Astrocyte (in vitro differentiated cells and primary cell): ENCODE data around the gene PAOX. TPM values are rescaled to one million over a fixed set of nuclear protein-coding genes. Genes with fewer than 3 reads are reported as not detected.
A peak's percentile ranks its signal among the peaks of the same experiment; 100 is the strongest.

ENCODE experiments used
- DNase-seq: peaks from one replicate; pipeline ENCODE4 v3.0.0-alpha.2; 2010; ENCODE audit warnings: low read depth
- FAIRE-seq: peaks from 2 replicates; lab custom pipeline; 2011; peaks lifted over from hg19 to GRCh38; lab: Jason Lieb, UNC
- H2AFZ ChIP-seq: 2 replicates; pipeline ENCODE4 v1.6.0; 2012; ENCODE audit warnings: low read depth, low read length, inconsistent platforms
- H3K27ac ChIP-seq: 2 replicates; pipeline ENCODE4 v1.5.1; 2011; ENCODE audit warnings: low read depth, low read length, inconsistent platforms
- H3K27me3 ChIP-seq: 2 replicates; pipeline ENCODE4 v1.6.0; 2011; ENCODE audit warnings: low read length, inconsistent platforms; ENCODE audit not compliant: insufficient read depth
- H3K36me3 ChIP-seq: 2 replicates; pipeline ENCODE4 v1.5.1; 2011; ENCODE audit warnings: low read length, inconsistent platforms; ENCODE audit not compliant: insufficient read depth
- H3K4me1 ChIP-seq: 2 replicates; pipeline ENCODE4 v1.5.1; 2011; ENCODE audit warnings: low read length, inconsistent platforms; ENCODE audit not compliant: insufficient read depth
- H3K4me2 ChIP-seq: 2 replicates; pipeline ENCODE4 v1.6.0; 2012; ENCODE audit warnings: low read length, inconsistent platforms
- H3K4me3 ChIP-seq: 2 replicates; pipeline ENCODE4 v1.5.1; 2011; ENCODE audit warnings: low read depth, mild to moderate bottlenecking, low read length, inconsistent platforms; ENCODE audit not compliant: insufficient read depth
- H3K79me2 ChIP-seq: 2 replicates; pipeline ENCODE4 v1.6.0; 2012; ENCODE audit warnings: mild to moderate bottlenecking, low read length, inconsistent platforms; ENCODE audit not compliant: insufficient read depth
- H3K9ac ChIP-seq: 2 replicates; pipeline ENCODE4 v1.6.0; 2012; ENCODE audit warnings: mild to moderate bottlenecking, low read length, inconsistent platforms
- H3K9me3 ChIP-seq: 2 replicates; pipeline ENCODE4 v1.5.1; 2012; ENCODE audit warnings: low read depth, mild to moderate bottlenecking, low read length, inconsistent platforms; ENCODE audit not compliant: insufficient read depth
- H4K20me1 ChIP-seq: 2 replicates; pipeline ENCODE4 v1.6.0; 2012; ENCODE audit warnings: low read length, inconsistent platforms; ENCODE audit not compliant: insufficient read depth
- H3K27ac Mint-ChIP-seq: one replicate; pipeline ENCODE4 v1.8.0; 2021; ENCODE audit warnings: mild to moderate bottlenecking, mixed read lengths; ENCODE audit not compliant: unreplicated experiment
- H3K27me3 Mint-ChIP-seq: one replicate; pipeline ENCODE4 v1.8.0; 2021; ENCODE audit warnings: low read depth, mixed read lengths; ENCODE audit not compliant: unreplicated experiment
- H3K36me3 Mint-ChIP-seq: one replicate; pipeline ENCODE4 v1.8.0; 2021; ENCODE audit warnings: low read depth, mixed read lengths; ENCODE audit not compliant: unreplicated experiment
- H3K4me1 Mint-ChIP-seq: one replicate; pipeline ENCODE4 v1.8.0; 2021; ENCODE audit warnings: low read depth, mixed read lengths; ENCODE audit not compliant: unreplicated experiment
- H3K4me3 Mint-ChIP-seq: one replicate; pipeline ENCODE4 v1.8.0; 2021; ENCODE audit warnings: mild to moderate bottlenecking, moderate library complexity, mixed read lengths; ENCODE audit not compliant: unreplicated experiment
- H3K9me3 Mint-ChIP-seq: one replicate; pipeline ENCODE4 v1.8.0; 2021; ENCODE audit warnings: mild to moderate bottlenecking, mixed read lengths; ENCODE audit not compliant: unreplicated experiment
- EZH2 ChIP-seq: IDR thresholded peaks from 2 replicates; pipeline ENCODE4 v1.6.1; 2012; ENCODE audit warnings: mild to moderate bottlenecking, low read length, inconsistent platforms; ENCODE audit not compliant: insufficient read depth
- total RNA-seq: library from RNA; stranded (reverse); gene quantifications from 2 replicates; pipeline ENCODE4 v1.2.1, GENCODE V29; 2021
- TF ChIP-seq, protein P1 (sequence below): IDR thresholded peaks from 2 replicates; pipeline ENCODE4 v1.5.1; 2011; ENCODE audit warnings: low read depth, mild to moderate bottlenecking, inconsistent platforms, low read length, moderate library complexity; ENCODE audit not compliant: insufficient read depth

PAOX gene
- total RNA-seq, 1 donor from 2014 or later = 7.9 TPM

DNA sequence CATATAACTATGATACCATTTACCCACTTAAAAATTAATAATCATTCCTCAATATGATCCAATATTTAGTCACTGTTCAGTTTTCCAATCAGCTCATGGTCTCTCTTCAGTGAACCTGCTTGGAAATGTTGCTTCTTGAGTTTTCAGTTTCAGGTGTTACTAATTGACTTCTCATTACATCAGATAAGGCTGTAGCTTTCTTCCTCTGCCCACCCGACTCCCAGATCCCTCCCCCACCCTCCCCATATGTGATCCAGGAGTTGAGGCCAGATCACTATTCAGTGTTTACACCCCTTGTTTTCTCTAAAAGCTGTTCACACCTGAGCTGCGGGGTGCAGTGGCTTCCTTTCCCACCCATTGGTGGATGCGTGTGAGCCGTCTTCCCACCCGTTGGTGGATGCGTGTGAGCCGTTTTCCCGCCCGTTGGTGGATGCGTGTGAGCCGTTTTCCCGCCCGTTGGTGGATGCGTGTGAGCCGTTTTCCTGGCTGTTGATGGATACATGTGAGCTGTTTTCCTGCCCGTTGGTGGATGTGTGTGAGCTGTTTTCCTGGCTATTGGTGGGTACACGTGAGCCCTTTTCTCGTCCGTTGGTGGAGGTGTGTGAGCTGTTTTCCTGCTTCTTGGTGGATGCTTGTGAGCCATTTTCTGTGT is 11.7 kb downstream of the PAOX start:
- TF ChIP-seq, protein P1, sequence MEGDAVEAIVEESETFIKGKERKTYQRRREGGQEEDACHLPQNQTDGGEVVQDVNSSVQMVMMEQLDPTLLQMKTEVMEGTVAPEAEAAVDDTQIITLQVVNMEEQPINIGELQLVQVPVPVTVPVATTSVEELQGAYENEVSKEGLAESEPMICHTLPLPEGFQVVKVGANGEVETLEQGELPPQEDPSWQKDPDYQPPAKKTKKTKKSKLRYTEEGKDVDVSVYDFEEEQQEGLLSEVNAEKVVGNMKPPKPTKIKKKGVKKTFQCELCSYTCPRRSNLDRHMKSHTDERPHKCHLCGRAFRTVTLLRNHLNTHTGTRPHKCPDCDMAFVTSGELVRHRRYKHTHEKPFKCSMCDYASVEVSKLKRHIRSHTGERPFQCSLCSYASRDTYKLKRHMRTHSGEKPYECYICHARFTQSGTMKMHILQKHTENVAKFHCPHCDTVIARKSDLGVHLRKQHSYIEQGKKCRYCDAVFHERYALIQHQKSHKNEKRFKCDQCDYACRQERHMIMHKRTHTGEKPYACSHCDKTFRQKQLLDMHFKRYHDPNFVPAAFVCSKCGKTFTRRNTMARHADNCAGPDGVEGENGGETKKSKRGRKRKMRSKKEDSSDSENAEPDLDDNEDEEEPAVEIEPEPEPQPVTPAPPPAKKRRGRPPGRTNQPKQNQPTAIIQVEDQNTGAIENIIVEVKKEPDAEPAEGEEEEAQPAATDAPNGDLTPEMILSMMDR = no peak
- TF ChIP-seq EZH2 = no peak
- H3K27ac Mint-ChIP-seq = peak overlapping the region; percentile 54
- Histone ChIP-seq H3K27me3 (no peaks in the 10 kb centered on the region), H3K36me3 (no peaks in the 10 kb centered on the region), H2AFZ (no peak overlapping the region), H3K79me2 (peaks cover 18% of the 10 kb centered on the region), H3K4me1 (peaks cover 5% of the 10 kb centered on the region), H3K4me2 (no peak overlapping the region), H3K9ac (no peak overlapping the region), H3K27ac (no peak overlapping the region), H3K9me3 (no peaks in the 10 kb centered on the region), H3K4me3 (no peak overlapping the region), H4K20me1 (no peaks in the 10 kb centered on the region)
- FAIRE-seq (no peak), DNase-seq (no peak)
- H3K4me3 Mint-ChIP-seq = no peak overlapping the region
- no peaks in the 10 kb centered on the region for H3K27me3 Mint-ChIP-seq
- peaks cover 15% of the 10 kb centered on the region for H3K36me3 Mint-ChIP-seq
- peaks cover 6% of the 10 kb centered on the region for H3K4me1 Mint-ChIP-seq
- no peaks in the 10 kb centered on the region for H3K9me3 Mint-ChIP-seq

DNA sequence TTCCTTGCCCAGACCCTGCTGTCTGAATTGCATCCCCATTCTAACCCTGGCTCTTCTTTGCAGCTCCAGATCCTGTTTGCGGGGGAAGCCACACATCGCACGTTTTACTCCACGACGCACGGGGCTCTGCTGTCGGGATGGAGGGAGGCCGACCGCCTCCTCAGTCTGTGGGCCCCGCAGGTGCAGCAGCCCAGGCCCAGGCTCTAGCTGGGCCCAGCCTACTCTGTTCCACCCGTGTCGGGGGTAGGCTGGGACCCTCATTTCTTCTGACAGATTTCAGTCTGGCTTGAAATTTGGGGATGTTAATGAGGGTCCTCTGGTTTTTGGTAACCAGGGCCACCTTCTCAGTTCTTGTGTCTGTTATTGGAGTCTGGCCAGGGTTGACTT is 12.2 kb downstream of the PAOX start:
- Mint-ChIP-seq H3K9me3 (no peaks in the 10 kb centered on the region), H3K27ac (no peak overlapping the region), H3K4me3 (no peak overlapping the region), H3K4me1 (peaks cover 6% of the 10 kb centered on the region), H3K27me3 (no peaks in the 10 kb centered on the region), H3K36me3 (peaks cover 13% of the 10 kb centered on the region)
- no peak overlapping the region for H3K27ac ChIP-seq
- no peak for TF ChIP-seq EZH2
- TF ChIP-seq, protein P1 = no peak
- H3K9ac ChIP-seq = no peak overlapping the region
- peaks cover 23% of the 10 kb centered on the region for H3K79me2 ChIP-seq
- H3K4me1 ChIP-seq = peaks cover 6% of the 10 kb centered on the region
- H3K4me2 ChIP-seq = no peak overlapping the region
- H4K20me1 ChIP-seq = no peaks in the 10 kb centered on the region
- H3K4me3 ChIP-seq = no peak overlapping the region
- H3K36me3 ChIP-seq = peaks cover 2% of the 10 kb centered on the region
- FAIRE-seq (no peak), DNase-seq (no peak)
- no peaks in the 10 kb centered on the region for H3K27me3 ChIP-seq
- no peak overlapping the region for H2AFZ ChIP-seq
- H3K9me3 ChIP-seq = no peaks in the 10 kb centered on the region
